Calu3 (cell line): ENCODE results near the gene CPTP. TPM values are rescaled to one million over a fixed set of nuclear protein-coding genes. Genes with fewer than 3 reads are reported as not detected.

Source experiments
- BruUV-seq: library from RNA; stranded (reverse); fragments of 400-500 nt; replicated peaks from 2 replicates; lab custom pipeline; 2021; lab: Mats Ljungman, UMichigan
- CTCF ChIA-PET: fragments of 300-600 bp; sonication (Branson Sonifier 250); formaldehyde crosslinking; loops from one replicate; lab custom pipeline; 2022; ENCODE audit warnings: antibody characterized with exemption; lab: Charles Lee
- DNase-seq: peaks from one replicate; pipeline ENCODE4 v3.0.0; 2022
- H3K27ac Mint-ChIP-seq: one replicate; pipeline ENCODE4 v1.8.0; 2022; ENCODE audit warnings: mixed read lengths; ENCODE audit not compliant: unreplicated experiment
- H3K27me3 Mint-ChIP-seq: one replicate; pipeline ENCODE4 v1.8.0; 2022; ENCODE audit warnings: mixed read lengths; ENCODE audit not compliant: unreplicated experiment
- H3K36me3 Mint-ChIP-seq: one replicate; pipeline ENCODE4 v1.8.0; 2022; ENCODE audit warnings: mild to moderate bottlenecking, moderate library complexity, mixed read lengths; ENCODE audit not compliant: insufficient read depth, unreplicated experiment
- H3K4me1 Mint-ChIP-seq: one replicate; pipeline ENCODE4 v1.8.0; 2022; ENCODE audit warnings: mild to moderate bottlenecking, low read depth, mixed read lengths; ENCODE audit not compliant: unreplicated experiment
- H3K4me3 Mint-ChIP-seq: one replicate; pipeline ENCODE4 v1.8.0; 2022; ENCODE audit warnings: mild to moderate bottlenecking, low read depth, moderate library complexity, mixed read lengths; ENCODE audit not compliant: unreplicated experiment
- H3K9me3 Mint-ChIP-seq: one replicate; pipeline ENCODE4 v1.8.0; 2022; ENCODE audit warnings: low read depth, mixed read lengths; ENCODE audit not compliant: unreplicated experiment
- CTCF ChIP-seq: fragments of 200-600 bp; IDR thresholded peaks from one replicate; pipeline ENCODE4 v1.8.0; 2022; ENCODE audit warnings: antibody characterized with exemption; ENCODE audit not compliant: unreplicated experiment
- intact Hi-C: fragments of 100-400 bp; cut with micrococcal nuclease; formaldehyde crosslinking; loops from one replicate; pipeline ENCODE4 v1.10.0; 2022; ENCODE audit not compliant: unreplicated experiment
- total RNA-seq: library from RNA; stranded (reverse); gene quantifications from 2 replicates; pipeline ENCODE4 v1.2.3, GENCODE V29; 2022

Gene CPTP
- total RNA-seq, 1 experiment from 2014 or later = 20.1 TPM

- no TSS peak for BruUV-seq
- intact Hi-C loops = no loop called here
- peaks cover 56% of the 10 kb centered on the region for H3K36me3 Mint-ChIP-seq
- no peak overlapping the region for H3K27ac Mint-ChIP-seq
- H3K4me3 Mint-ChIP-seq = peak overlapping the region; percentile 73
- CTCF ChIA-PET = no interaction called here
- no peaks in the 10 kb centered on the region for H3K27me3 Mint-ChIP-seq
- no peak for DNase-seq
- H3K9me3 Mint-ChIP-seq = no peaks in the 10 kb centered on the region
- H3K4me1 Mint-ChIP-seq = no peaks in the 10 kb centered on the region
- TF ChIP-seq CTCF = no peak
These were observed 18.4 kb upstream of the CPTP start for GRCh38 chr1:1306070-1306660.

- no peak for TF ChIP-seq CTCF
- peaks cover 61% of the 10 kb centered on the region for H3K36me3 Mint-ChIP-seq
- CTCF ChIA-PET = no interaction called here
- no peaks in the 10 kb centered on the region for H3K27me3 Mint-ChIP-seq
- peak overlapping the region; percentile 73 for H3K4me3 Mint-ChIP-seq
- no peaks in the 10 kb centered on the region for H3K4me1 Mint-ChIP-seq
- DNase-seq = no peak
- intact Hi-C loops = no loop called here
- no peak overlapping the region for H3K27ac Mint-ChIP-seq
- no TSS peak for BruUV-seq
- no peaks in the 10 kb centered on the region for H3K9me3 Mint-ChIP-seq
These were observed 17.8 kb upstream of the CPTP start for GRCh38 chr1:1306661-1307260.

- DNase-seq = peak; percentile 43
- H3K36me3 Mint-ChIP-seq = peaks cover 62% of the 10 kb centered on the region
- intact Hi-C loops = no loop called here
- CTCF ChIA-PET = no interaction called here
- H3K27ac Mint-ChIP-seq = no peak overlapping the region
- H3K4me1 Mint-ChIP-seq = no peaks in the 10 kb centered on the region
- H3K27me3 Mint-ChIP-seq = no peaks in the 10 kb centered on the region
- no peaks in the 10 kb centered on the region for H3K9me3 Mint-ChIP-seq
- TF ChIP-seq CTCF = no peak
- peak overlapping the region; percentile 73 for H3K4me3 Mint-ChIP-seq
- no TSS peak for BruUV-seq
These were observed 17.2 kb upstream of the CPTP start for GRCh38 chr1:1307261-1307922.

- Mint-ChIP-seq H3K4me1 (no peaks in the 10 kb centered on the region), H3K4me3 (peak within 1 kb of the TSS; percentile 73), H3K27me3 (no peaks in the 10 kb centered on the region), H3K9me3 (no peaks in the 10 kb centered on the region), H3K36me3 (peaks cover 68% of the 10 kb centered on the region), H3K27ac (peak within 1 kb of the TSS; percentile 15)
- intact Hi-C loops = no loop called here
- CTCF ChIA-PET = no interaction called here
- TF ChIP-seq CTCF = no peak
- DNase-seq = peak; percentile 86
- no TSS peak for BruUV-seq
These were observed 16.5 kb upstream of the CPTP start, which contains the start of the genes ACAP3 and PUSL1 for GRCh38 chr1:1307923-1308755. TSS of gene ACAP3 (minus strand) at chr1:1307930. CDS start at chr1:1307815, 115 bp downstream. TSS of gene PUSL1 (plus strand) at chr1:1308597. CDS start at chr1:1308644, 47 bp downstream.
